Upper lobe of left lung (tissue), 4 donors: Measurements from ENCODE around the gene SLF2.

Experiments used
- CTCF ChIP-seq, 6 experiments: fragments of 450-650 bp in 4 of 6; fragments of 200-600 bp in 2 of 6; sonication (generic) in 2 of 6; IDR thresholded peaks; one replicate each; pipeline ENCODE4 v1.5.1; 2016 to 2019; ENCODE audit warnings: antibody characterized with exemption in 6 of 6
- POLR2AphosphoS5 ChIP-seq, 2 donors: sonication (generic); formaldehyde crosslinking; IDR thresholded peaks; one replicate each; pipeline ENCODE4 v1.5.1; 2017; ENCODE audit warnings: antibody characterized with exemption in 2 of 2

DNA sequence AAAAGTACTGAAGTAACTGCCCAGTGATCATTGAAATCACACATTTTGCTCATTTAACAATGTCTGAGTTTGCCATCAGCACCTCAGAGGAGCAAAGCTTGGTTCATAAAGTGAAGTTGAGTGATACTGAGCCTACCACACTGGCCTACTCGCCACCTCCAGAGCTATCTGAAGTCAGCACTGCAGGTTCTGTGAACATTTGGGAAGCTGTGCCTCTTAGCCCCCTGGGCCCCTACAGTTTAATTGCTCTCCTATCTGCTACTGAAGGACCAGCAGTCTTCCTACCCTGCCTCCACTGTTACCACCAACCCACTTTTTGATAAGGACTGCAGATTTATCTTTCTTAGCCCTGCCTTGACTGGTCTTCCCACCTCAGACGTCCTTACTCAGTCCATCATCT lies 54.6 kb downstream of the SLF2 start:
- TF ChIP-seq CTCF (IDR thresholded peaks at IDR 0.05) (no peak), POLR2AphosphoS5 (IDR thresholded peaks at IDR 0.05) (no peak)
